Esophagus squamous epithelium (tissue), 5 donors: ENCODE results near the gene PCK1. TPM values are rescaled to one million over a fixed set of nuclear protein-coding genes. Genes with fewer than 3 reads are reported as not detected.
A peak's percentile ranks its signal among the peaks of the same experiment; 100 is the strongest.

Experiments used
- DNase-seq: peaks from one replicate; lab custom pipeline; 2025; lab: John Stamatoyannopoulos, UW
- H3K27ac ChIP-seq, 4 donors: fragments of 200-600 bp; sonication (generic); one replicate each; pipeline ENCODE4 v1.5.1; 2016 to 2019; ENCODE audit warnings: mild to moderate bottlenecking in 1 of 4
- H3K27me3 ChIP-seq, 4 donors: fragments of 200-600 bp; sonication (generic); 1 replicate in 3 of 4; 2 replicates in 1 of 4; pipeline versions ENCODE4 v1.5.1 to v1.6.0; 2017 to 2021; ENCODE audit warnings: antibody characterized with exemption in 1 of 4
- H3K36me3 ChIP-seq, 3 donors: fragments of 200-600 bp; sonication (generic); one replicate each; pipeline ENCODE4 v1.5.1; 2016 to 2019
- H3K4me1 ChIP-seq, 3 donors: fragments of 200-600 bp; sonication (generic); one replicate each; pipeline ENCODE4 v1.5.1; 2017 to 2019
- H3K4me3 ChIP-seq, 4 donors: fragments of 200-600 bp; sonication (generic); 1 replicate in 3 of 4; 2 replicates in 1 of 4; pipeline ENCODE4 v1.5.1; 2016 to 2019; ENCODE audit warnings: mild to moderate bottlenecking in 2 of 4, moderate library complexity in 1 of 4
- H3K9me3 ChIP-seq, 3 donors: fragments of 200-600 bp; sonication (generic); one replicate each; pipeline ENCODE4 v1.5.1; 2016 to 2019
- POLR2A ChIP-seq, 4 donors: fragments of 450-650 bp; IDR thresholded peaks; one replicate each; pipeline ENCODE4 v1.6.1; 2017; ENCODE audit warnings: antibody characterized with exemption in 4 of 4, mild to moderate bottlenecking in 4 of 4, moderate library complexity in 3 of 4
- WGBS, 2 donors: methylation state at CpG; one replicate each; pipeline ENCODE4 v1.1.5; 2018; 5-methylcytosine and 5-hydroxymethylcytosine counted together
- intact Hi-C: fragments of 100-400 bp; cut with DNase I; formaldehyde crosslinking; loops from one replicate; pipeline ENCODE4 v1.15.0; 2022
- total RNA-seq, 4 donors: library from RNA; depleted of rRNA; stranded (reverse); fragments of >200 nt; gene quantifications; one replicate each; pipeline ENCODE4 v1.1.0, GENCODE V29; 2016
- TF ChIP-seq, protein P1 (sequence below), 6 experiments: fragments of 450-650 bp in 4 of 6; fragments of 200-600 bp in 2 of 6; sonication (generic) in 2 of 6; IDR thresholded peaks; one replicate each; pipeline ENCODE4 v1.5.1; 2016 to 2019; ENCODE audit warnings: antibody characterized with exemption in 6 of 6, mild to moderate bottlenecking in 4 of 6, moderate library complexity in 4 of 6
- donor health status: DM: yes; HTN: yes; CAD: no.

PCK1 gene
- total RNA-seq, 4 donors from 2014 or later, result 0.38 to 1.4 (median 0.65) TPM

GRCh38 chr20:57571782-57572416, 11.0 kb downstream of the PCK1 start:
- no peak overlapping the region for H3K27ac ChIP-seq
- no peaks in the 10 kb centered on the region for H3K9me3 ChIP-seq
- no peak overlapping the region for H3K4me3 ChIP-seq
- WGBS, 2 donors, result 83 to 91% methylated on average over 1 to 3 of the region's 3 CpGs
- intact Hi-C loops, result no loop called here
- no peaks in the 10 kb centered on the region for H3K36me3 ChIP-seq
- no peaks in the 10 kb centered on the region for H3K4me1 ChIP-seq
- TF ChIP-seq, protein P1, sequence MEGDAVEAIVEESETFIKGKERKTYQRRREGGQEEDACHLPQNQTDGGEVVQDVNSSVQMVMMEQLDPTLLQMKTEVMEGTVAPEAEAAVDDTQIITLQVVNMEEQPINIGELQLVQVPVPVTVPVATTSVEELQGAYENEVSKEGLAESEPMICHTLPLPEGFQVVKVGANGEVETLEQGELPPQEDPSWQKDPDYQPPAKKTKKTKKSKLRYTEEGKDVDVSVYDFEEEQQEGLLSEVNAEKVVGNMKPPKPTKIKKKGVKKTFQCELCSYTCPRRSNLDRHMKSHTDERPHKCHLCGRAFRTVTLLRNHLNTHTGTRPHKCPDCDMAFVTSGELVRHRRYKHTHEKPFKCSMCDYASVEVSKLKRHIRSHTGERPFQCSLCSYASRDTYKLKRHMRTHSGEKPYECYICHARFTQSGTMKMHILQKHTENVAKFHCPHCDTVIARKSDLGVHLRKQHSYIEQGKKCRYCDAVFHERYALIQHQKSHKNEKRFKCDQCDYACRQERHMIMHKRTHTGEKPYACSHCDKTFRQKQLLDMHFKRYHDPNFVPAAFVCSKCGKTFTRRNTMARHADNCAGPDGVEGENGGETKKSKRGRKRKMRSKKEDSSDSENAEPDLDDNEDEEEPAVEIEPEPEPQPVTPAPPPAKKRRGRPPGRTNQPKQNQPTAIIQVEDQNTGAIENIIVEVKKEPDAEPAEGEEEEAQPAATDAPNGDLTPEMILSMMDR (IDR thresholded peaks at IDR 0.05), result no peak
- no peak for TF ChIP-seq POLR2A (IDR thresholded peaks at IDR 0.05)
- no peak for DNase-seq
- peaks cover 0 to 32% (median 0%) of the 10 kb centered on the region in 4 donors for H3K27me3 ChIP-seq

GRCh38 chr20:57573242-57573641, 12.3 kb downstream of the PCK1 start:
- no peaks in the 10 kb centered on the region for H3K36me3 ChIP-seq
- no peak for TF ChIP-seq POLR2A (IDR thresholded peaks at IDR 0.05)
- TF ChIP-seq, protein P1 (IDR thresholded peaks at IDR 0.05), result no peak

GRCh38 chr20:57573894-57574293, 13.0 kb downstream of the PCK1 start:
- 69 to 73% methylated on average over 3 to 4 of the region's 5 CpGs for WGBS, 2 donors
- no peak overlapping the region for H3K4me3 ChIP-seq
- H3K27me3 ChIP-seq, result peaks cover 0 to 42% (median 0%) of the 10 kb centered on the region in 4 donors
- H3K36me3 ChIP-seq, result no peaks in the 10 kb centered on the region
- H3K9me3 ChIP-seq, result no peaks in the 10 kb centered on the region
- intact Hi-C loops, result no loop called here
- H3K4me1 ChIP-seq, result no peaks in the 10 kb centered on the region
- TF ChIP-seq, protein P1 (IDR thresholded peaks at IDR 0.05), result peak in 2 of 6 experiments; percentile 11 to 18
- no peak for TF ChIP-seq POLR2A (IDR thresholded peaks at IDR 0.05)
- DNase-seq, result no peak
- H3K27ac ChIP-seq, result no peak overlapping the region

More at GRCh38 chr20:57573242-57573641, 12.3 kb downstream of the PCK1 start:
- WGBS, 2 donors, result 48% methylated on average over 4 to 6 of the region's 12 CpGs
- Histone ChIP-seq H3K4me3 (no peak overlapping the region), H3K9me3 (no peaks in the 10 kb centered on the region), H3K4me1 (no peaks in the 10 kb centered on the region), H3K27ac (no peak overlapping the region), H3K27me3 (peaks cover 0 to 36% (median 0%) of the 10 kb centered on the region in 4 donors)
- DNase-seq, result no peak
- intact Hi-C loops, result no loop called here

DNA sequence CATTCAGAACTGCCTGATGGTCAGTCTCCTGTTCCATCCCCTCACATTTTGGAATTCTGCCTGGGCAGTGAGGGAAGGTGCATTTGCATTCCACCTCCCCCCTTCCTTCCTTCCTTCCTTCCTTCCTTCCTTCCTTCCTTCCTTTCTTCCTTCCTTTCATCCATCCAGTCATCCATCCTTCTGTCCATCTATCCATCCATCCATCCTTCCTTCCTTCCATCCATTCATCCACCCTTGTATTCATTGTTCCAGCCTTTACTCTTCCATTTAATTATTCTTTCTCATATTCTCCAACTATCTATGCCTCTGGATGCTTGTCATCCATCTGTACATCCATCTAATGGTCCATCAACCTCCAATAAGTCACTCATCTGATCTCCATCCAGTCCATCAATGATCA, 14.0 kb downstream of the PCK1 start:
- H3K9me3 ChIP-seq, result no peaks in the 10 kb centered on the region
- H3K4me3 ChIP-seq, result no peak overlapping the region
- H3K36me3 ChIP-seq, result no peaks in the 10 kb centered on the region
- H3K27me3 ChIP-seq, result peaks cover 0 to 53% (median 0%) of the 10 kb centered on the region in 4 donors
- intact Hi-C loops, result no loop called here
- TF ChIP-seq, protein P1 (IDR thresholded peaks at IDR 0.05), result no peak
- TF ChIP-seq POLR2A (IDR thresholded peaks at IDR 0.05), result no peak
- no peak overlapping the region for H3K27ac ChIP-seq
- no peak for DNase-seq
- H3K4me1 ChIP-seq, result peaks cover 0 to 4% (median 0%) of the 10 kb centered on the region in 3 donors

- intact Hi-C loops, result no loop called here
- H3K27me3 ChIP-seq, result peaks cover 0 to 63% (median 0%) of the 10 kb centered on the region in 4 donors
- H3K9me3 ChIP-seq, result no peaks in the 10 kb centered on the region
- no peak overlapping the region for H3K4me3 ChIP-seq
- whole genome bisulfite sequencing, 2 donors, result 59 to 71% methylated on average over 1 to 2 of the region's 2 CpGs
- peaks cover 0 to 13% (median 0%) of the 10 kb centered on the region in 3 donors for H3K4me1 ChIP-seq
- DNase-seq, result no peak
- TF ChIP-seq POLR2A (IDR thresholded peaks at IDR 0.05), result no peak
- TF ChIP-seq, protein P1 (IDR thresholded peaks at IDR 0.05), result no peak
- H3K36me3 ChIP-seq, result no peaks in the 10 kb centered on the region
- no peak overlapping the region for H3K27ac ChIP-seq
These were observed 15.1 kb downstream of the PCK1 start for GRCh38 chr20:57576002-57576401.
